ENCODE measurements around the gene RPS6KA6.

The RPS6KA6 gene

GRCh38 chrX:84187533-84188319 is at the start of gene RPS6KA6:
Gene RPS6KA6 (minus strand): TSS chrX:84188199. CDS start chrX:84187899, 300 bp downstream.
- no peak for DNase-seq

- DNase-seq: no peak
Observed at GRCh38 chrX:84224741-84225140, 36.7 kb upstream of the RPS6KA6 start.

DNA sequence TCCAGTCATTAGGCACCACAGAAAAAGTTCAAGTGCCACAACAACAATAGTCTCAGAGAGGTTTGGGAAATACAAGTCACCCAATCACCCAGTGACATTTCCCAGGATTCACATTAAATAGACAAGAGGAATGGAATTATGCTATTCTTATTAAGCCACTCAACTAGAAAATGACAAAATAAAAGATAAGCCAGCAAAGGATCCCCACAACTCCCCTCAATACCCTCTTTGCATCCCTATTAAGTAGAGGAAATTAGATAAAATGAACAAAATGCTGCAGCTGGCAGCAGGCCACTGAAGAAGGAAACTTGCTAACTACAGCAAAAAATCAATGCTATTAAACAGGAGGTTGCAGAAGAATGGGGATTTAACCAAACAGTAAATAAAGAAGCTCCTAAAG is 35.3 kb upstream of the RPS6KA6 start:
- DNase-seq: no peak

- DNase-seq: no peak
Observed at GRCh38 chrX:84221181-84221580, 33.2 kb upstream of the RPS6KA6 start.

DNA sequence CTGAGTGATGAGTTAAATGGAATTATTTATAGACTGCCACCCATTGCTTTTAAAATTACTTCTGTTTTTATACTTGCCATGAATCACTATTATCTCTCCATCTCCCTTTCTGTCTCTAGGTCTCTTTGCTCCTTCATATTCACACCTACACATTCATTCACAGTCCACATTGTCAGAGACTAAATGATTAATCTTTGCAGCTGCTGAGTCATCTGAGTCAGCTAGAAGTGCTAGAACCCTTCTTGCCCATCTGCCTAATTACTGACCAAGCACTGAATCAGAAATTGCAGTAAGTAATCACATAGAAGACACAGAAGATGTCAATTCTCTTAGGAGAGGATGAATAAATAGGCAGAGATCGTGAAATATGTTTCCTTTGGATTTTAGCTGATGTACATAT is 31.6 kb upstream of the RPS6KA6 start:
- no peak for DNase-seq

DNA sequence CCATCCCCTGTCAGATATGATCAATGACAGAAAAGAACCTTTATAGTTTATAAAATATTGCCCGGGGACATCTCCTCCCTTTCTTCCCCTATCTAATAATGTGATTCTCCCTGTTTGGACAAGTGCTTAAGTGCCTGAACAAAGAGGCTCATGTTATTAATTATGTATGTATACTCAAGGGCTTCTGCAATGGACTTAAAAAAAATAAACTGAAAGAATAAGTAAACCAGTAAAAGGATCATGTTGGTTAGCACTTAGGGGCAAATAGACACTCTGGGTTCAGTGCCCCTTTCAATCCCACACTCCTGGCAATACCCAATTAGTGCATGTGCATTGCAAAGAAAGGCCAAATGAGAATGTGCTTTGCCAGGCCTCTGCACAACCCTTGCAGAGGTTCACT is 30.7 kb upstream of the RPS6KA6 start:
- no peak for DNase-seq

GRCh38 chrX:84216881-84217280 is 28.9 kb upstream of the RPS6KA6 start:
- no peak for DNase-seq

- DNase-seq: no peak
Observed at GRCh38 chrX:84216406-84216805, 28.4 kb upstream of the RPS6KA6 start.

- no peak for DNase-seq
Observed at GRCh38 chrX:84205276-84205675, 17.3 kb upstream of the RPS6KA6 start.

DNA sequence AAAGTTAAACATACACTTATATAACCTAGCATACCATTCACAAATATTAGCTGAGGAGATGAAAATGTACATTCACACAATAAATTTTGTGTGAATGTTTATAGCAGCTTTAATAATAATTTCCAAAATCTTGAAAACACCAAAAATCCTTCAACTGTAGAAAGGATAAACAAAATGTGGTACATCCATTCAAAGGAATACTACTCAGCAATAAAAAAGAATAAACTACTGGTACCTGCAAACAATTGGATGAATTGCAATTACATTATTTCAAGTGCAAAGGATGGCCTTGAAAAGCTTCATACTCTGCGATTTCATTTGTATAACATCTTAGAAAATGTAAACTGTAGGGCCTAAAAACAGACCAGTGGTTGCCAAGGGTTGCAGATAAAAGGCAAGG is 11.7 kb upstream of the RPS6KA6 start:
- no peak for DNase-seq

DNA sequence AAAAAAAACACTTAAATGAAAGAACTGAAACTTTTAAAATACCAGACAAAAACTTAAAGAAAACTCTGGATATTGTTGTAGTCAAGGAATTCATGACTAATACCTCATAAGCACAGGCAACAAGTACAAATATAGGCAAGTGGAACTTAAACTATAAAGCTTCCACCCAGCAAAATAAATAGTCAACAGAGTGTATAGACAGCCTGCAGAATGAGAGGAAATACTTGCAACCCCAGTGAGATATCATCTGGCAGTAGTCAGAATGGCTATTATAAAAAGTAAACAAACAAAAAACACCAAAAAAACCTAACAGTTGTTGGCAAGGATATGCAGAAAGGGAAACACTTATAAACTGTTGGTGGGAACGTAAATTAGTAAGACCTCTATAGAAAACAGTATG is 9.6 kb upstream of the RPS6KA6 start:
- DNase-seq: no peak

DNA sequence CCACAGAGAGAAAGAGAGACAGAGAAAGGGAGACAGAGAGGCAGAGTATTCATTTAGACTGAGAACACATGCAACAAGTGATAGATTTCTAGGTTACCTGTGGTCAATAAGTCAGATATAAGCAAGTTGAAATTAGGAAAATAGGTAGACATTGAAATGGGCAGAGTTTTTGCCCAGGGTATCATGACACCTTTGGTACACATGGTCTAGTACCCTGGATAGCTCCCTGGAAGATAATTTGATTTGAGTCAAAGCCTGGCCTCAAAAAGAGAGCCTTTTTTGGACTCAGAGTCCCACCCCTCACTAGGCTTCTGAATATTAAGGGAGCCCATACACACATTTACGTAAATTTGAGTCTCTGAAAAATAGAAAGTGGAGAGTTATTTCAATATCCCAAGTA is 4.0 kb upstream of the RPS6KA6 start:
- no peak for DNase-seq

- DNase-seq: no peak
Observed at GRCh38 chrX:84189125-84189524, 1.1 kb upstream of the RPS6KA6 start.

DNA sequence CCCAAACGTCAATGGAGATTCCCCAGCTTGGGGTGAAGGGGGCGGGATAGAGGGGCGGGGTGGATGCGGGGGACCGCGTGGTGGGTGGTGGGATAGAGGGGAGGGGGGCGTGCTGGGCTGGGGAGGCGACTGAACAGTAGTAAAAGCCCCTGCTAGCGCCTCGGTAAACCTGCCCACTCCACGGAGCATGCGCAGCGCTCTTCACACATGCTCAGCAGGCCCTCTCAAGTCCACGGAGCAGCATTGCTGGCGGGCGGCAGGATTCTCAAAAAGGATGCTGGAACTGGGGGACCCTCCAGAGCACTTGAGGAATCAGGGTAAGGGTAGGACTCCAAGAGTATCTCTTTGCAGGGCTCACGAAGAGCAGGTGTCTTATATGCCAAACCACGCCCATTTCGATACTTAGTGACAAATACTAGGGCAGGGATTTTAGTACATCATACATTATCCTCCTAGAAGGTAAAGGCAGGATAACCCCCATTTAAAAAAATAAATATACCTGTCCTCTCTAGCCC is 378 bp upstream of the RPS6KA6 start:
- peak in 1 of 2 donors; percentile 4 for DNase-seq

DNA sequence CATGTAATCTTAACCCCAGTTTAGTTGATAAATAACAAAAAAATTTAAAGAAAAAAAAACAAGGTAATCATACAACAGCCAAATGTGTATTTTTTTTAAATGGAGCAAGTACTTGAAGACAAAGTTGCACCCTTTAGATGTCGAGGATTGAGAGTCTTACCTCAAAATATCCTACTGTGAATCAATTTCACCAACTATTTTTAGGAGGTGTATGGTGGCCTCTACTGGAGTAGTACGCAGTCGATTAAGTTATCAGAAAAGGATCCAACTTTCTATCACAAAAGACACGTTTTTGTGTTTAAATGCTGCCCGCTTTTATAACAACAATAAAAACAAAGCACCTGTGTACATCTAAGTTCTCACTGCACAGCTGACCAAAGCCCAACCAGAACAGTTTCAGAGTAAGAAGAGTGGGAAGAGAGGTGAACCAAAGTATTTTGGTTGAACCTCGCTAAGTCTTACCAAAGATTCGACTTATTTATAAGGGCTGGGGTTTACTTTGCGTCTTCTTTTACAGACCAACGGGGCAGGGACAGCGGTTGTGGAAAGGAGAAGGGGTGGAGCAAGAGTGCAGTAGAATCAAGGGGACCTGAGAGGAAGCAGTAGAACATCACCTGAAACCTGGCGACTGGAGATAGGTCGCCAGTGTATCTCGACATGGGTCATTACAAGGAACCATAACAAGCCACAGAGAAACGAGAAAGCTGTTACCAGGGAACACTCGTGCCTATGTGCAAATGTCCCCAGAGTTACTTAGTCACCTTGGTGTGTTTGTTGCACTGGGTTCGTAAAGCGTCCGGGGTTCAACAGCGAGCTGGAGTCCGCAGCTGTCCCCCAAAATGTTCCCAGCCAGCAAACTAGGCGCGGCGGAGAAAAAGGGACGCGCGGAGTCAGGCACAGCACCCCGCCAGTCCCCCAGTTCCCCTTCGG is 1.1 kb downstream of the RPS6KA6 start:
- no peak for DNase-seq

DNA sequence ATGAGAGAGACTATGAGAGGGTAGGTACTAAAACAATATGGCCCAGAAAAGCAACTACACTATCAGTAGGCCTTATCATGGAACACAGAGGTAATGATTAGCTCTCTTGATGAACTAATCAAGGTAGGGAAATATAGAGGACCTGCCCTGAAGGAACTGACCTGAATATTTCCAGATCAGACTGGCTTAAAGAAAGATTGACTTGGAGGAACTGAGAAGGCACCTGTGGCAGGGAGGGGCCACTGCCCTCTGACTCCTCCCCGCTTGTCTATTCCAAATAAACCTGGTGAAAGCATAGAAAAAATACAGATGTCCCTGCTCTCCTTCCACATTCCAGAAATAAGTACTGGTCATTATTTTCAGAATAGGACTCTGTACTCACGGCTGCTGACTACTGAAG is 5.5 kb downstream of the RPS6KA6 start:
- DNase-seq: no peak

DNA sequence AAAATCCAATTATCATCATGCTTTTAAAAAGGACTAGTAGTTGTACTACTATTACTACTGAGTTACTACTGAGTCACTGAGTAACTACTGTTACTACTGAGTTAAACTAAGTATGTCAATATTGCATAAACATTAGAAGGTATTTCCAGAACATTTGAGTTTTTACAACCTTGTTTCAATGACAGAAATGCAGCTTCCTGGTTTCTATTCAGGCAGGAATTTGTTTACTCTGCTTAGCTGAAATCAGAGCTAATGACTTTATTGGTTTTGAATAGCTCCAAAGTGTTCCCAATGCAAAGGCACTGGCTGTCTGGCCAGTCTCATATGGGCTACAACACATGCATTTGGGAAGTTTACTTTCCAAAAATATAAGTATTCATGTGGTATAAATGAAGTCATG is 12.0 kb downstream of the RPS6KA6 start:
- no peak for DNase-seq

DNA sequence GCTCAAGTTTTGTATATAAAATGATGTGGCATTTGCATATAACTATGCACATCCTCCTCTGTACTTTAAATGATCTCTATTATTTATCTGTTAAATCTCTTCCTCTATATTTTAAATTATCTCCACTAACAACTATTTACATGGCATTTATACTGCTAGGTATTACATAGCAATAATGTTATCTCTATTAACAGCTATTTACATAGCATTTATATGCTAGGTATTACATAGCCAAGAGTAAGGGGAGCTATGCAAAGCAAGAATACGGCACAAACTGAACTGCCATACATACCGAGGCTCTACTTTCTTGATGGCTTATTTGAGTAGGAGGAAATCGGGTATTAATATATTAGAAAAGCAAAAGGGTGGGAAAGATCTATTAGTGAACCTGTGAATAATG is 12.7 kb downstream of the RPS6KA6 start:
- no peak for DNase-seq

DNA sequence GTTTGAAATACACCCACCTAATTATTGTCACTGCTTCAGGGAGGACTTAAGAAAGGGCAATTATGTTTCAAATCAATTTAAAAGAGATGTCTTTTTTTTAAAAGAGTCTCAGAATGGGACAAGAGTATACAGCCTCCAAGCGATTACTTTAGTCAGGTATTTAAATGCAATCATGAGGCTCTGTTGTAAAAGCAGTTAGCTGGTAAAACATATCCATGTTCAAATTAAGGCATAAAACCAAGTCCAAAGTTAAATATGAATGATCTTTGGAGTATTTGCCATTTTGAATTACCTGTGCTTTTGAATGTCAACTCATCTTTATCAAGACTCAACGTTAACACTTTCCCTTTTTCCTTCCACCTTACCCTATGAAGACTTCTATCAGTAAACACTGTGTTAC is 13.7 kb downstream of the RPS6KA6 start:
- DNase-seq: no peak

DNA sequence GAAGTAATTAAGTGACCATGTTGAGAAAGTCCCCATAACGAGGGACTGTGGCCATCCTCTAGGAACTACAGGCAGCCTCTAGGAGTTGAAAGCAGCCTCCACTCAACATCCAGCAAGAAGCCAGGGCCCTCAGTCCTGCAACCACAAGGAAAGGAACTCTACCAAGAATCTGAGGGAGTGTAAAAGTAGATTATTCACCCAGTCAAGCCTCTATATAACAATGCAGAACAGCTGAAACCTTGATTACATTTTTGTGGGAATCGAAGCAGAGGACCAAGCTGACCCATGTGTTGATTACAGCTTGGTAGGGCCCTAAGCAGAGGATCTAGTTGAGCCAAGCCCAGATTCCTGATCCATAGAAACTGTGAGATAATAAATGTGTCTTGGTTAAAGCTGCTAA is 17.1 kb downstream of the RPS6KA6 start:
- DNase-seq: no peak

GRCh38 chrX:84168574-84168973 is 19.4 kb downstream of the RPS6KA6 start:
- no peak for DNase-seq

GRCh38 chrX:84168095-84168494 is 19.9 kb downstream of the RPS6KA6 start:
- DNase-seq: no peak

DNA sequence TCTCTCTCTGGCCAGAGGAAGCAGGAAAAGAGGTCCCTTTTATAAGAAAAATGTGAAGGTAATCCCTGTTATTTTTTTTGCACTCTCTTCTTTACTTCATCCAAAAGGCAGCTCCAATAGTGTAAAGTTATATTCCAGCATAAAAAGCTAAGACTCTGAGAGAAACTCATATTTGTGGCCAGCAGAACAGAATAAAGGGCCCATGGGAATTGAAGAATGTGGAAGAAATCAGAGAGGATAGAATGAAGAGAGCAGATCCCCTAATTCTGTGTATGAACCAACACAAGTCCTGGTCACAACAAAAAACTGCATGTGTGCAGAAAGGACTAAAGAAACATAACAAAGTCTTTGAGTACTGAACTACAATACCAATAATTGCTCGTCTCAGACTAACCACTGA is 22.3 kb downstream of the RPS6KA6 start:
- no peak for DNase-seq

DNA sequence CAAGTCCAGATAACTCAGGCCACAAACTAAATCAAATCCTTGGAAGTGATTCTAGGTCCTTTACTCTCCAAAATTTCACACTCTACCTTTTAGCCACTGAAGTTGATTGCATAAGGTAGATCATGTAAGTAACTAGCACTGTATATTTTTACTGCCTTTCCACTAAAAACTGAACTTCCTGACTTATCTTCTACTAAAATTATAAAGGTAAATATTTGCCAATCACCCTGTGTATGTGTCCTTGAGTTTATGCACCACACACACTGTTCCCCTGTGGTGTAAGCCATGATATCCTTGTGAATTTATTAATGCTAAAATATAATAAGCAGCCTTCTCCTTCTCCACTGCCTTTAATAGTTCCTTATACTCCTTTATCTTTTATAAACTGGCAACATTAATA is 25.6 kb downstream of the RPS6KA6 start:
- no peak for DNase-seq
